Ectodermal cell (in vitro differentiated cells): ENCODE results near the gene KRTAP5-2.
"Not testable (repeated sequence)": the region's sequence is repeated elsewhere in the genome, so short reads cannot be mapped to it uniquely, and the experiment has no call there.

Experiments used
- H3K27ac ChIP-seq: 2 replicates; pipeline ENCODE4 v1.7.0; 2013; ENCODE audit warnings: mild to moderate bottlenecking, low read depth, low read length; ENCODE audit not compliant: insufficient read depth, poor library complexity, severe bottlenecking
- H3K27me3 ChIP-seq: 2 replicates; pipeline ENCODE4 v1.7.0; 2013; ENCODE audit warnings: mild to moderate bottlenecking, low read length; ENCODE audit not compliant: insufficient read depth, control insufficient read depth, poor library complexity, severe bottlenecking
- H3K36me3 ChIP-seq: one replicate; pipeline ENCODE4 v1.7.0; 2013; ENCODE audit warnings: low read length; ENCODE audit not compliant: control insufficient read depth, insufficient read depth
- H3K4me1 ChIP-seq: one replicate; pipeline ENCODE4 v1.7.0; 2013; ENCODE audit warnings: low read length; ENCODE audit not compliant: control insufficient read depth, insufficient read depth
- H3K4me3 ChIP-seq: 2 replicates; pipeline ENCODE4 v1.7.0; 2013; ENCODE audit warnings: low read depth, low read length, control low read depth; ENCODE audit not compliant: insufficient read depth
- H3K9me3 ChIP-seq: 2 replicates; pipeline ENCODE4 v1.7.0; 2013; ENCODE audit warnings: mild to moderate bottlenecking, low read length, moderate library complexity; ENCODE audit not compliant: control insufficient read depth
- WGBS, 2 experiments: methylation state at CpG; one replicate each; pipeline ENCODE4 v1.1.7; 2013; ENCODE audit warnings: missing lambda C conversion rate in 2 of 2; 5-methylcytosine and 5-hydroxymethylcytosine counted together

KRTAP5-2 gene

GRCh38 chr11:1605923-1606322 lies 7.8 kb upstream of the KRTAP5-2 start:
- not testable (repeated sequence) for H3K27me3 ChIP-seq, H3K27ac ChIP-seq, H3K36me3 ChIP-seq, H3K4me3 ChIP-seq, H3K9me3 ChIP-seq
- peaks cover 14% of the 10 kb centered on the region for H3K4me1 ChIP-seq
- 93 to 94% methylated on average over 13 of the region's 13 CpGs for WGBS, 2 experiments

GRCh38 chr11:1604711-1605110 lies 6.6 kb upstream of the KRTAP5-2 start:
- Histone ChIP-seq H3K4me3 (no peak overlapping the region), H3K27ac (no peak overlapping the region), H3K9me3 (no peaks in the 10 kb centered on the region), H3K27me3 (no peaks in the 10 kb centered on the region), H3K4me1 (peaks cover 14% of the 10 kb centered on the region), H3K36me3 (no peaks in the 10 kb centered on the region)
- WGBS, 2 experiments: 91 to 92% methylated on average over 7 of the region's 7 CpGs

- Histone ChIP-seq H3K27ac (no peak overlapping the region), H3K36me3 (no peaks in the 10 kb centered on the region), H3K9me3 (no peaks in the 10 kb centered on the region), H3K27me3 (no peaks in the 10 kb centered on the region), H3K4me3 (no peak overlapping the region), H3K4me1 (peaks cover 14% of the 10 kb centered on the region)
- WGBS, 2 experiments: 93 to 95% methylated on average over 11 of the region's 11 CpGs
Measured at GRCh38 chr11:1604181-1604580, 6.1 kb upstream of the KRTAP5-2 start.

DNA sequence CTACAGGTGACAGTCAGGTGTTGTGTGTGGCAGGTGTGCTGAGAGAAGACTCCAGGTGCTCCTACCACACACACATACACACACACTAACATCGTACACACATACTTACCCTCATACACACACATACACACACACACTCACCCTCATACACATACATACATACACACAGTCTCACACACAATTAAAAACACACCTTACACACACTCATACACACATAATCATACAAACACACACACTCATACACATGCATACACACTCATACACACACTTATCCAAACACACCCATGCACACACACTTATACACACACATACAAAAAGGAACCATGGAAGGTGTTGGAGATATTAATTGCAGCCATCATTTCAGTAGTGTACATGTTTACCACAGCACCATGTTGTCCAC lies 5.5 kb upstream of the KRTAP5-2 start:
- Histone ChIP-seq H3K4me3 (no peak overlapping the region), H3K27me3 (no peaks in the 10 kb centered on the region), H3K4me1 (peaks cover 14% of the 10 kb centered on the region), H3K36me3 (no peaks in the 10 kb centered on the region), H3K9me3 (no peaks in the 10 kb centered on the region), H3K27ac (no peak overlapping the region)
- 76 to 87% methylated on average over 1 of the region's 1 CpG for WGBS, 2 experiments

DNA sequence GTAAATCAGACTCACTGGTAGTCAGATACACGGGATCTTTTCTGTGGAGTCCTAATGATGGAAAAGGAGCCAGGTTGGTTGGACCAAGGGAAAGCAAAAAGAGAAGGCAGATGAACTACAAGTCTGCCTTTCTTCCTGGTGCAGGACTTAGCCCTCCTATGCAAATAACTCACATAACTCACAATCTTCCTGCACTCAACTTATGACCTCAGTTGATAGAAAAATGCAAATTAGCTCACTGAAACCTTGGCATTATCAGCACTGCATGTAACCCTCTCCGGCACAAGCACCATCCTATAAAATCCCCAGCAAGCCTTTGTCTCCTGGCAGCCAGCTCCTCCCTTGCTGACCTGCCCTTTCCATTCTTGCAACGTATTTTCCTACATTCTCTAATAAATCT lies 3.6 kb upstream of the KRTAP5-2 start:
- not testable (repeated sequence) for H3K4me1 ChIP-seq, H3K27ac ChIP-seq, H3K9me3 ChIP-seq, H3K27me3 ChIP-seq, H3K4me3 ChIP-seq, H3K36me3 ChIP-seq
- 85 to 89% methylated on average over 2 of the region's 3 CpGs for WGBS, 2 experiments

DNA sequence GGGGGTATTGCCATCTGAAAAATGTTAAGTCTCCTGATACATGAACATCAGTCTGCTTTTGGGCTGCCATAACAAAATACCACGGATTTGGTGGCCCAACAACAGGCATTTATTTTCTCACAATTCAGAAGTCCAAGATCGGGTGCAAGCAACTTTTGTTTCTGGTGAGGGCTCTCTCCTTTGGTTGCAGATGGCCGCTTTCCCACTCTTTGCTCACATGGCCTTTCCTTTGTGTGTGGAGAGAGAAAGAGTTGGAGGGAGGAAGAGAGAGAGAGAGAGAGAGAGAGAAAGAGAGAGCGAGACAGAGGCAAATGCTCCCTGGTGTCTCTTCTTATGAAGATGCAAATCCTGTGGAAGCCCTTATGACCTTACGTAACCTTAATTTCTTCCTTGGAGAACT lies 2.5 kb upstream of the KRTAP5-2 start:
- no peaks in the 10 kb centered on the region for H3K4me1 ChIP-seq
- H3K4me3 ChIP-seq: no peak overlapping the region
- peaks cover 13% of the 10 kb centered on the region for H3K27me3 ChIP-seq
- no peaks in the 10 kb centered on the region for H3K36me3 ChIP-seq
- H3K27ac ChIP-seq: no peak overlapping the region
- 66 to 77% methylated on average over 5 of the region's 5 CpGs for WGBS, 2 experiments
- H3K9me3 ChIP-seq: no peaks in the 10 kb centered on the region

DNA sequence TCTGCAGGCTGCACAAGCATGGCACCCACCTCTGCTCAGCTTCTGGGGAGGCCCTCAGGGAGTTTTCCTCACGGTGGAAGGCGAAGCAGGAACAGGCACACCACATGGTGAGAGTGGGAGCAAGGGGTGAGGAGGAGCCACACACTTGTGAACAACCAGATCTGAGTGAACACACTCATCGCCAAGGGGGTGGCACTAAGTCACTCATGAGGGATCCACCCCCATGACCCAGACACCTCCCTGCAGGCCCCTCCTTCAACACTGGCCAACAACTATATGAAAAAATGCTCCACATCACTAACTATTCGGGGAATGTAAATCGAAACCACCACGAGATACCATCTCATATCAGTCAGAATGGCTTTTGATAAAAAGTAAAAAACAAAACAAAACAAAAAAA lies 722 bp upstream of the KRTAP5-2 start:
- Histone ChIP-seq H3K27ac (no peak overlapping the region), H3K36me3 (no peaks in the 10 kb centered on the region), H3K4me3 (no peak overlapping the region), H3K27me3 (peaks cover 15% of the 10 kb centered on the region), H3K4me1 (no peaks in the 10 kb centered on the region), H3K9me3 (no peaks in the 10 kb centered on the region)
- WGBS, 2 experiments: 91 to 94% methylated on average over 6 of the region's 6 CpGs

- not testable (repeated sequence) for H3K4me1 ChIP-seq, H3K27ac ChIP-seq, H3K4me3 ChIP-seq, H3K36me3 ChIP-seq, H3K9me3 ChIP-seq
- H3K27me3 ChIP-seq: peaks cover 15% of the 10 kb centered on the region
- 76 to 89% methylated on average over 3 of the region's 3 CpGs for WGBS, 2 experiments
Measured at GRCh38 chr11:1598406-1598805, 312 bp upstream of the KRTAP5-2 start.

DNA sequence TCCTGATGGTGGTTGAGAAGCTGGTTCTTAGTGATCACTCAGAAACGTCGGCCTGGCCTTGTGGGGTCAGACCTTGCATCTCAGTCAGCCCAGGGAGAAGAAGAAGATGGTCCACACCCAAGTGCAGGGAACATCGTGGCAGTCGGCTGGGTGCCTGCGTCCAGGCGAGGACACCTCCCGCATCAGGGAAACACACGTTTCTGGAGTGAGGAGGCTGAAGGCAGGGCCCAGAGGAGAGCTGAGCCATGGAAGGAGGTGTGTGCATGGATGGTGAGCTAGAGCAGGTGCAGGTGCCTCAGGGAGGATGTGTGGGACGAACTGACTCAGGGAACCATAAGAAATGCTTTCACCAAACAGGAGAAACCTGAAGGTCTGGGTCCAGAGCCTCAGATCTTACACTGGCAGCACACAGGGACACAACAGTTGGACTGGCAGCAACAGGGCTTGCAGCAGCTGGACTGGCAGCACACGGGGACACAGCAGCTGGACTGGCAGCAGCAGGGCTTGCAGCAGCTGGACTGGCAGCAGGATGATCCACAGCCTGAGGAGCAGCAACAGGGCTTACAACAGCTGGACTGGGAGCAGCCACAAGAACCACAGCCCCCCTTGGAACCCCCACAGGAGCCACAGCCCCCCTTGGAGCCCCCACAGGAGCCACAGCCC lies 632 bp downstream of the KRTAP5-2 start:
- 91 to 92% methylated on average over 10 of the region's 10 CpGs for WGBS, 2 experiments
- Histone ChIP-seq H3K4me3 (no peak overlapping the region), H3K27ac (no peak overlapping the region), H3K36me3 (no peaks in the 10 kb centered on the region), H3K4me1 (no peaks in the 10 kb centered on the region), H3K27me3 (peaks cover 15% of the 10 kb centered on the region), H3K9me3 (no peaks in the 10 kb centered on the region)

GRCh38 chr11:1596576-1597121 lies 1.4 kb downstream of the KRTAP5-2 start:
- peaks cover 15% of the 10 kb centered on the region for H3K27me3 ChIP-seq
- WGBS, 2 experiments: 48 to 53% methylated on average over 19 of the region's 19 CpGs
- H3K9me3 ChIP-seq, H3K4me1 ChIP-seq, H3K4me3 ChIP-seq, H3K36me3 ChIP-seq, H3K27ac ChIP-seq: not testable (repeated sequence)
